AG10803 (cell line): ENCODE measurements around the gene C16orf90.

Experiments
- DNase-seq: peaks from one replicate; pipeline ENCODE4 v3.0.0; 2010; ENCODE audit warnings: low read depth
- H3K4me3 ChIP-seq: 2 replicates; pipeline ENCODE4 v1.5.1; 2011; ENCODE audit warnings: mild to moderate bottlenecking, low read length, control low read depth
- TF ChIP-seq, protein P1 (sequence below): conservative IDR thresholded peaks from 2 replicates; pipeline ENCODE4 v1.5.1; 2011; ENCODE audit warnings: mild to moderate bottlenecking, low read length, control low read depth, inconsistent platforms

Gene C16orf90

DNA sequence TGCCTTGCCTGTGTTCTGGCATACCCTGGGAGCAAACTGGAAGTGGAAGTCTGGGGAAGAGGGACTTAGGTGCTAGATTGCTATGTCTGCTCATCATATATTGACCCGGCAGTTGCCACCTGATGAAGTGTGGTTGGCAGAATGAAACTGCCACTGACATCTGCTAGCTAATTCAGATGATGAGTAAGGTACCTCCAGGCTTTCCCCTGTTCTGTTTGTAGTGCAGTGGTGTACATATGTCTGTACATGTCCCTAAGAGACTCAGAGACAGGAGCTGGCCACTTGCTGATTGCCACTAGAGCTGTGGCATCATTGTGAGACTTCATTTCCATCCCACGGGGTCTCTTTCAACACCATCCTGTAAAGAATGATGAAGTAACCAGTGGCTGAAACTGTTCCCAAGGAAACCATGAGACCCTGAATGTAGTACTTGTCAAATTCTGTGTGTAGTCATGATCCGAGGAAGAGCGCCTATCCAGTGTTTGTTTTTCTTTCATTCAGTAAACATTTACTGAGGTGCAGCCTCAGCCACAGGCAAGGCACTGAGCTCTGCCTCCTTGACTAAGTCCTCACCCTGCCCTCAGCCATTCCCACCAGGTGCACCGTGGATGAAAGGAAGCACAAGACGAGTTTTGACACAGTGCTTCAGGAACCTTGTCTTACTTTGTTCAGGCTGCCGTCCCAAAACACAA is 18.7 kb upstream of the C16orf90 start:
- DNase-seq = no peak
- no peak overlapping the region for H3K4me3 ChIP-seq
- TF ChIP-seq, protein P1, sequence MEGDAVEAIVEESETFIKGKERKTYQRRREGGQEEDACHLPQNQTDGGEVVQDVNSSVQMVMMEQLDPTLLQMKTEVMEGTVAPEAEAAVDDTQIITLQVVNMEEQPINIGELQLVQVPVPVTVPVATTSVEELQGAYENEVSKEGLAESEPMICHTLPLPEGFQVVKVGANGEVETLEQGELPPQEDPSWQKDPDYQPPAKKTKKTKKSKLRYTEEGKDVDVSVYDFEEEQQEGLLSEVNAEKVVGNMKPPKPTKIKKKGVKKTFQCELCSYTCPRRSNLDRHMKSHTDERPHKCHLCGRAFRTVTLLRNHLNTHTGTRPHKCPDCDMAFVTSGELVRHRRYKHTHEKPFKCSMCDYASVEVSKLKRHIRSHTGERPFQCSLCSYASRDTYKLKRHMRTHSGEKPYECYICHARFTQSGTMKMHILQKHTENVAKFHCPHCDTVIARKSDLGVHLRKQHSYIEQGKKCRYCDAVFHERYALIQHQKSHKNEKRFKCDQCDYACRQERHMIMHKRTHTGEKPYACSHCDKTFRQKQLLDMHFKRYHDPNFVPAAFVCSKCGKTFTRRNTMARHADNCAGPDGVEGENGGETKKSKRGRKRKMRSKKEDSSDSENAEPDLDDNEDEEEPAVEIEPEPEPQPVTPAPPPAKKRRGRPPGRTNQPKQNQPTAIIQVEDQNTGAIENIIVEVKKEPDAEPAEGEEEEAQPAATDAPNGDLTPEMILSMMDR = no peak

DNA sequence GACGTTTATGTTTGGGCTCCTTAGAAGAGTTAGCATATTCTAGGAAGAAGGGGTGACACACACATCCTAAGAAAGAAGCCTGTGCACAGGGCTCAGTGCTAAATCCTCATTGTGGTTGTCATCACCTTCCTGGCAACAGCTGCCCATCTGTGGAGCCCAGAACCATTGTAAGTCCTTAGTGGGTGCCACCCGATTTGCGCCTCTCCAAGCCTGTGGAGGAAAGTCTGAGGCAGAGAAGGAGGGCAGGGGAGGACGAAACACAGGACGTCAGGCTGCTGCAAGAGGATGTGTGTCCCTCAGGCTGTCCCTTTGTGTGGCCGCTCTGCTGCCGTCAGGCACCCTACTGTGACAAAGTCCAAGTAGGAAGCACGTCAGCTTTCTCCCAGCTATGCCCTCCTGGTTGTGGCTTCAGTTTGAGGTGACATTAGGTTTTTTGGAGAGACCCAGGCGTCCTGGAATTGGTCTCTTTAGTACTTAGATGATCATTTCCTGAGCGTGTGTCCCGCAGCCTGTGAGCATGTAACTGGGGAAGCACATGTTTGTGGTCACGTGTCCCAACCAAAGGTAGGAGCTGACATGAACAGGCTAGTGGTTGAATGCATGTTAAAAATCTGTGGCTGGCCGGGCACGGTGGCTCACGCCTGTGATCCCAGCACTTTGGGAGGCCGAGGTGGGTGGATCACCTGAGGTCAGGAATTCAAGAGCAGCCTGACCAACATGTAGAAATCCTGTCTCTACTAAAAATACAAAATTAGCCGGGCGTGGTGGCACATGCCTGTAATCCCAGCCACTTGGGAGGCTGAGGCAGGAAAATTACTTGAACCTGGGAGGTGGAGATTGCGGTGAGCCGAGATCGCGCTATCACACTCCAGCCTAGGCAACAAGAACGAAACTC is 16.2 kb upstream of the C16orf90 start:
- DNase-seq = no peak
- TF ChIP-seq, protein P1 = no peak
- H3K4me3 ChIP-seq = no peak overlapping the region

DNA sequence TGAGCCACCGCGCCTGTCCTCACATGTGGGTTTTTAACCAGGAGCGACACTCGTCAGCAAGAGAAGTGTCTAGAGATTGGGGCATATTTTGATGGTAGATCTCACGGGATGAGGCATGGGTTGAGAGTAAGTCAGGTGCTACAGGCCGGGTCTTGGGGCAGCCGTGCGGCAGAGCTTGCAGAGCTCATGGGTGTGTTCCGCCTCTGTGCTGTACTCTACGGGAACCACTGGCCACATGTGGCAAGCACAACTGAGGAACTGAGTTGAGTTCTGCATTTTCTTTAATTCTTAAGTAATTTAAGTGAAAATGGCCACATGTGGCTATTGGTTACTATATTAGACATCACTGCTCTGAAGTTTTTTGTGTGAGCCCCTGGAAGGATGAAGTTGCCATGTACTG is 15.1 kb upstream of the C16orf90 start:
- no peak for DNase-seq
- TF ChIP-seq, protein P1 = no peak
- no peak overlapping the region for H3K4me3 ChIP-seq

DNA sequence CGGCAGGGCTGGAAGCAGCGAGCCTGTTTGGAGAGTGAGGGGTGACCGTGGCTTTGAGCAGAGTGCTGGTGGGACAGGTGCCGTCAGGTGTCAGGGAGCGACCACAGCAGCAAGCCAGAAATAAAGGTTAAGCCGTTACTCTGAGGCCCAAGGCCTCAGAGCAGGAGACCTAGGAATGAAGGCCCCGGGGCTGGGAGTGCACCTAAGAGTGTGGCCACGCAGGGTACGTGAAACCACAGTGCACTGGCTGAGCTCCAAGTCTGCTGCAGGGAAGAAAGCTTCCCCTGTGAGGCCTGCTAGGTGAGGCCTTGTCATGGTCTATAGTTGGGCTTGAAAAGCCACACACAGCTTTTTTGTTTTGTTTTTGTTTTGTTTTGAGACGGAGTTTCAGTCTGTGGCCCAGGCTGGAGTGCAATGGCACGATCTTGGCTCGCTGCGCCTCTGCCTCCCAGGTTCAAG is 14.2 kb upstream of the C16orf90 start:
- TF ChIP-seq, protein P1 = no peak
- DNase-seq = no peak

DNA sequence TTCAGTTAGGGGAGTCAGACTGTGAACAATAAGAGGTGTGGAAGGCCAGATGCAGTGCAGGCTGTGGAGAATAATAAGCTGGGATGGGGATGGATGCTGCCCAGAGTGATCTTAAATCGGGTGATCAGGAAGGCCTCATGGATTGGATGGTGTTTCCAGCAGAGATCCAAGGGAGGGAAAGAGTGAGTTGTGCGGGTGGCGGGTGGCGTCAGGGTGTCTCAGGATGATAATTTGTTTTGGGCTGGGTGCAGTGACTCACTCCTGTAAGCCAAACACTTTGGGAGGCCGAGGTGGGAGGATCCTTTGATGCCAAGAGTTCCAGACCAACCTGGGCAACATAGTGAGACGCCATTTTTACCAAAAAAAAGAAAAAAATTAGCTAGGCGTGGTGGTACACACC is 13.4 kb upstream of the C16orf90 start:
- no peak for DNase-seq
- H3K4me3 ChIP-seq = no peak overlapping the region
- TF ChIP-seq, protein P1 = no peak

More for the DNA sequence above, 14.2 kb upstream of the C16orf90 start:
- no peak overlapping the region for H3K4me3 ChIP-seq

DNA sequence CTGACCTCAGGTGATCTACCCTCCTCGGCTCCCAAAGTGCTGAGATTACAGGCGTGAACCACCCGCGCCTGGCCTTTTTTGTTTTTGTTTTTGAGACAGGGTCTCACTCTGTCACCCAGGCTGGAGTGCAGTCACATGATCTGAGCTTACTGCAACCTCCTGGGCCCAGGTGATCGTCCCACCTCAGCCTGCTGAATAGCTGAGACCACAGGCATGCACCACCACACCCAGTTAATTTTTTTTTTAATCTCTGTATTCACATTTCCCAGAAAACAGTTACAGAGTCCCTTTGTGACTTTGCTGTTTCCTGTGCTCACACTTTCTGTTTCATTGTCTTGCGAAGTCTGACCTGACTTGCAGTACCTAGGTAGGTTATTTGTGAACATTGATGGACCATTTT is 8.2 kb upstream of the C16orf90 start:
- H3K4me3 ChIP-seq = no peak overlapping the region
- TF ChIP-seq, protein P1 = no peak
- no peak for DNase-seq
